ENCODE results near the gene AJAP1. TPM values are rescaled to one million over a fixed set of nuclear protein-coding genes. Genes with fewer than 3 reads are reported as not detected.
A peak's percentile ranks its signal among the peaks of the same experiment; 100 is the strongest.

AJAP1 gene
- total and polyA plus RNA-seq, 2 of the 13 experiments (the other 11 are each of a cell fraction or from before 2014, with no cell fraction given): not detected

GRCh38 chr1:4710592-4711415 lies 56.4 kb downstream of the AJAP1 start (continued):
- TF ChIP-seq ZNF331 (CRISPR knock-in tag; IDR thresholded peaks at IDR 0.05) (peak; percentile 31; the same call in 1 of the 2 replicates), DPF2 (CRISPR knock-in tag; IDR thresholded peaks at IDR 0.05; ENCODE audit: borderline replicate concordance, low read depth) (peak; percentile 46; the same call in 1 of the 2 replicates), CENPX (CRISPR knock-in tag; IDR thresholded peaks at IDR 0.05) (no peak), TFE3 (CRISPR knock-in tag; IDR thresholded peaks at IDR 0.05) (0 out of 2 replicates have a peak, but pooled peaks have one; percentile 20), KDM6A (CRISPR knock-in tag; IDR thresholded peaks at IDR 0.05; ENCODE audit: low read depth) (no peak), ZNF691 (CRISPR knock-in tag; IDR thresholded peaks at IDR 0.05; ENCODE audit: borderline replicate concordance, low read depth) (no peak), GATA4 (IDR thresholded peaks at IDR 0.05; ENCODE audit: borderline replicate concordance, low read depth) (no peak), ZC3H4 (CRISPR knock-in tag; IDR thresholded peaks at IDR 0.05; ENCODE audit: borderline replicate concordance) (no peak), KDM5B (CRISPR knock-in tag; IDR thresholded peaks at IDR 0.05; ENCODE audit: borderline replicate concordance) (peak; percentile 63; the same call in 1 of the 2 replicates), ZNF687 (CRISPR knock-in tag; IDR thresholded peaks at IDR 0.05) (peak; percentile 54), TAF1 (CRISPR knock-in tag; IDR thresholded peaks at IDR 0.05) (0 out of 2 replicates have a peak, but pooled peaks have one; percentile 20), SALL1 (CRISPR knock-in tag; IDR thresholded peaks at IDR 0.05) (peak; percentile 66), ZBTB20 (CRISPR knock-in tag; IDR thresholded peaks at IDR 0.05; ENCODE audit: borderline replicate concordance, low read depth) (peak; percentile 45; the same call in 1 of the 2 replicates)
- TF ChIP-seq, protein P1, sequence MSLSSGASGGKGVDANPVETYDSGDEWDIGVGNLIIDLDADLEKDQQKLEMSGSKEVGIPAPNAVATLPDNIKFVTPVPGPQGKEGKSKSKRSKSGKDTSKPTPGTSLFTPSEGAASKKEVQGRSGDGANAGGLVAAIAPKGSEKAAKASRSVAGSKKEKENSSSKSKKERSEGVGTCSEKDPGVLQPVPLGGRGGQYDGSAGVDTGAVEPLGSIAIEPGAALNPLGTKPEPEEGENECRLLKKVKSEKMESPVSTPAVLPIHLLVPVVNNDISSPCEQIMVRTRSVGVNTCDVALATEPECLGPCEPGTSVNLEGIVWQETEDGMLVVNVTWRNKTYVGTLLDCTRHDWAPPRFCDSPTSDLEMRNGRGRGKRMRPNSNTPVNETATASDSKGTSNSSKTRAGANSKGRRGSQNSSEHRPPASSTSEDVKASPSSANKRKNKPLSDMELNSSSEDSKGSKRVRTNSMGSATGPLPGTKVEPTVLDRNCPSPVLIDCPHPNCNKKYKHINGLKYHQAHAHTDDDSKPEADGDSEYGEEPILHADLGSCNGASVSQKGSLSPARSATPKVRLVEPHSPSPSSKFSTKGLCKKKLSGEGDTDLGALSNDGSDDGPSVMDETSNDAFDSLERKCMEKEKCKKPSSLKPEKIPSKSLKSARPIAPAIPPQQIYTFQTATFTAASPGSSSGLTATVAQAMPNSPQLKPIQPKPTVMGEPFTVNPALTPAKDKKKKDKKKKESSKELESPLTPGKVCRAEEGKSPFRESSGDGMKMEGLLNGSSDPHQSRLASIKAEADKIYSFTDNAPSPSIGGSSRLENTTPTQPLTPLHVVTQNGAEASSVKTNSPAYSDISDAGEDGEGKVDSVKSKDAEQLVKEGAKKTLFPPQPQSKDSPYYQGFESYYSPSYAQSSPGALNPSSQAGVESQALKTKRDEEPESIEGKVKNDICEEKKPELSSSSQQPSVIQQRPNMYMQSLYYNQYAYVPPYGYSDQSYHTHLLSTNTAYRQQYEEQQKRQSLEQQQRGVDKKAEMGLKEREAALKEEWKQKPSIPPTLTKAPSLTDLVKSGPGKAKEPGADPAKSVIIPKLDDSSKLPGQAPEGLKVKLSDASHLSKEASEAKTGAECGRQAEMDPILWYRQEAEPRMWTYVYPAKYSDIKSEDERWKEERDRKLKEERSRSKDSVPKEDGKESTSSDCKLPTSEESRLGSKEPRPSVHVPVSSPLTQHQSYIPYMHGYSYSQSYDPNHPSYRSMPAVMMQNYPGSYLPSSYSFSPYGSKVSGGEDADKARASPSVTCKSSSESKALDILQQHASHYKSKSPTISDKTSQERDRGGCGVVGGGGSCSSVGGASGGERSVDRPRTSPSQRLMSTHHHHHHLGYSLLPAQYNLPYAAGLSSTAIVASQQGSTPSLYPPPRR (CRISPR knock-in tag; IDR thresholded peaks at IDR 0.05; ENCODE audit: borderline replicate concordance): peak; percentile 45; the same call in 1 of the 2 replicates
- TF ChIP-seq, protein P2, sequence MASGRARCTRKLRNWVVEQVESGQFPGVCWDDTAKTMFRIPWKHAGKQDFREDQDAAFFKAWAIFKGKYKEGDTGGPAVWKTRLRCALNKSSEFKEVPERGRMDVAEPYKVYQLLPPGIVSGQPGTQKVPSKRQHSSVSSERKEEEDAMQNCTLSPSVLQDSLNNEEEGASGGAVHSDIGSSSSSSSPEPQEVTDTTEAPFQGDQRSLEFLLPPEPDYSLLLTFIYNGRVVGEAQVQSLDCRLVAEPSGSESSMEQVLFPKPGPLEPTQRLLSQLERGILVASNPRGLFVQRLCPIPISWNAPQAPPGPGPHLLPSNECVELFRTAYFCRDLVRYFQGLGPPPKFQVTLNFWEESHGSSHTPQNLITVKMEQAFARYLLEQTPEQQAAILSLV (CRISPR knock-in tag; IDR thresholded peaks at IDR 0.05; ENCODE audit: borderline replicate concordance): no peak
